Skeletal muscle satellite cell (primary cell): ENCODE data around the gene DGCR8.
A peak's percentile ranks its signal among the peaks of the same experiment; 100 is the strongest.

Source experiments
- H3K27me3 ChIP-seq: 2 replicates; pipeline ENCODE4 v1.7.0; 2013; ENCODE audit warnings: low read length; ENCODE audit not compliant: control insufficient read depth, insufficient read depth
- H3K36me3 ChIP-seq: 2 replicates; pipeline ENCODE4 v1.7.0; 2013; ENCODE audit warnings: mild to moderate bottlenecking, control low read depth, low read length; ENCODE audit not compliant: insufficient read depth
- H3K4me1 ChIP-seq: 2 replicates; pipeline ENCODE4 v1.7.0; 2013; ENCODE audit warnings: low read length; ENCODE audit not compliant: control insufficient read depth, insufficient read depth
- H3K4me2 ChIP-seq: 2 replicates; pipeline ENCODE4 v1.7.0; 2013; ENCODE audit warnings: mild to moderate bottlenecking, low read length
- H3K4me3 ChIP-seq: 2 replicates; pipeline ENCODE4 v1.7.0; 2013; ENCODE audit warnings: low read length
- H3K9ac ChIP-seq: 2 replicates; pipeline ENCODE4 v1.7.0; 2013; ENCODE audit warnings: mild to moderate bottlenecking, low read depth, low read length, moderate library complexity
- H3K9me3 ChIP-seq: replicated peaks from 2 replicates; pipeline ENCODE4 v1.7.0; 2013; ENCODE audit warnings: mild to moderate bottlenecking, control low read depth, low read length

The DGCR8 gene

DNA sequence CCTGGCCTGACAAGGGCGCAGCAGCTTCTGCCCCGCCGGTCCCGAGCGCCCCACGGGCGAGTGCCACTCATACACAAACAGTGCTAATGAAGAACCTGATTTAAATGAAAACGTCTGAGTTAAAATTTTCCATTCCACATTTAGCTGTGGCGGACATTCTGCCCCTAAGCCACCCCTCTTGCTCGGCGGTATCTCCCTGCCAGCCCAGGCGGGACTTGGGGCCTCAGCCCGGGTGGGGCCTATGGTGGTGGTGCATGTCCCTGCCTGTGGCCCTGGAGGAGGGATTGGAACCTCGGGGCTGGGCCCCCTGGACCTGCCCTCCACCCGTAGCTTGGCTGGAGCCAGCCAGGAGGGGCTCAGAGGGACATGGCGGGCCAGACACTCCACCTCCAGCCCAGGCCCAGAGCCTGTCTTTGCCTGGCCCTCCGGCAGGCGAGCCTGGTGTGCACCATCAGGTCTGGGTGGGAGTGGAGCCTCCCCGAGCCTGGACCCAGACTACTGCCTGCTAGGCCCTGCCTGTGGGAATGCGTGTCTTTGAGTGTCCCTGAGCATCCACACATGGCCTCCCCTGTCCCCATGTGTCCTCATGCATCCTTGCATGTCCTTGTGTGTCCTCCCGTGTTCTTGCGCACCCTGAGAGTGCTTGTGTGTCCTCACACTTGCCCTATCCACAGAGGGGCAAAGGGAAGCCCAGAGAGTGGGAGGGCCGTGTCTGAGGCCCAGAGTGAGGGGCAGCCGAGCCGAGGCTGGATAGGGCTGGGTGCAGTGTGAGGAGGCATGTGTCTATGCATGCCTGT, 56.0 kb downstream of the DGCR8 start:
- Histone ChIP-seq H3K4me1 (peaks cover 36% of the 10 kb centered on the region), H3K36me3 (peaks cover 9% of the 10 kb centered on the region), H3K9me3 (no peaks in the 10 kb centered on the region), H3K9ac (no peak overlapping the region), H3K4me3 (no peak overlapping the region), H3K27me3 (no peaks in the 10 kb centered on the region), H3K4me2 (no peak overlapping the region)

DNA sequence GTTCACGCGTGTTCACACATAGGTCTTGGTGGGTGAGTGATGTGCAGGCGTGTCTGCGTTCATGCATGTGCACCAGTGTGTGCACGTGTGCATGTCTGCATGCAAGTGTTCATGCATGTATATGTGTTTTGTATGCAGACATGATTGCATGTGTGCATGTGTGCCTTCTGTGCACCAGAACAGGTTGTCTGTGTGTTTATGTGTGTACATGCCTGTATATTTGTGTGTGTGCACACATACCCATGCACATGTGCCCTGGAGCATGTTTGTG, 56.5 kb downstream of the DGCR8 start:
- Histone ChIP-seq H3K4me1 (peaks cover 41% of the 10 kb centered on the region), H3K27me3 (no peaks in the 10 kb centered on the region), H3K4me2 (no peak overlapping the region), H3K4me3 (no peak overlapping the region), H3K9ac (no peak overlapping the region), H3K36me3 (peaks cover 12% of the 10 kb centered on the region), H3K9me3 (no peaks in the 10 kb centered on the region)

GRCh38 chr22:20137113-20137512, 57.1 kb downstream of the DGCR8 start:
- Histone ChIP-seq H3K9me3 (no peaks in the 10 kb centered on the region), H3K27me3 (no peaks in the 10 kb centered on the region), H3K4me3 (no peak overlapping the region), H3K4me1 (peaks cover 47% of the 10 kb centered on the region), H3K36me3 (peaks cover 12% of the 10 kb centered on the region), H3K4me2 (peak overlapping the region; percentile 62), H3K9ac (no peak overlapping the region)

- peaks cover 48% of the 10 kb centered on the region for H3K4me1 ChIP-seq
- H3K9ac ChIP-seq = no peak overlapping the region
Observed at GRCh38 chr22:20137671-20138416, 57.8 kb downstream of the DGCR8 start.

DNA sequence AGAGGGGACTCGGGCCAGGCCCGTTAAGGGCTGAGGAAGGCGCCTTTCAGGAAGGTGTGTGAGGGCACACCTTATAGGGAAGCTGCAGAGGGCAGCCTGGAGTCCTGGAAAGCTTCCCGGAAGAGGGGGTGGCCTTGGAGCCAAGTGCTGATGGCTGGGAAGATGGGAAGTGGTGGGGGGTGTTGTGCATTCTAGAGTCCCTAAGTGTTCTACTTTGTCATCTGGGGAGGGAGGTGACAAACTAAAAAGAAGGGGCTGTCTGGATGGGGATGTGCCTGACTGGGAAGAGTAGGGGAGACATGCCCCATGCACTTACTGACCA, 58.3 kb downstream of the DGCR8 start:
- H3K27me3 ChIP-seq = no peaks in the 10 kb centered on the region
- peaks cover 18% of the 10 kb centered on the region for H3K36me3 ChIP-seq
- no peak overlapping the region for H3K9ac ChIP-seq
- no peak overlapping the region for H3K4me3 ChIP-seq
- no peak overlapping the region for H3K4me2 ChIP-seq
- no peaks in the 10 kb centered on the region for H3K9me3 ChIP-seq
- peaks cover 43% of the 10 kb centered on the region for H3K4me1 ChIP-seq

More at GRCh38 chr22:20137671-20138416, 57.8 kb downstream of the DGCR8 start:
- Histone ChIP-seq H3K4me2 (peak overlapping the region; percentile 62), H3K4me3 (peak overlapping the region; percentile 32), H3K36me3 (peaks cover 17% of the 10 kb centered on the region), H3K27me3 (no peaks in the 10 kb centered on the region), H3K9me3 (no peaks in the 10 kb centered on the region)

DNA sequence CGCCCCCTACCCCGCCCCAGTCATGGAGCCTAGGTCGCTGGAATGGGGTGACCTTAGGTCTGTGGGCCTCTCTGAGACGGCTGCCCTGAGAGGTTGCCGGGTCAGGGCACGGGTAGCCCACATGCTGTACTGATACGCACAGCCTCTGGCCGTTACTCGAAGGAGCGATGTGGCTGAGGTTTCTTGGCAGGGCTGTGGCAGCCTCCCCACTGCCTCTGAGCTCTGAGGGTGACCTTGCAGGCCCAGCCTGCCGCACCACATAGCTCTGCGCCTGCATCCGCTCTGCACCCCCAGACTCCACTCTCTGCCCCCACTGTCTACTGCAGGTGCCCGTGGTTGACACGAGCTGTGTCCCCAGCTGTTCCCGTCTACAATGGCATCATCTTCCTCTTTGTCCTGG, 58.8 kb downstream of the DGCR8 start:
- Histone ChIP-seq H3K9ac (no peak overlapping the region), H3K4me1 (peaks cover 39% of the 10 kb centered on the region), H3K9me3 (no peaks in the 10 kb centered on the region), H3K27me3 (no peaks in the 10 kb centered on the region), H3K4me2 (no peak overlapping the region), H3K4me3 (no peak overlapping the region), H3K36me3 (peaks cover 18% of the 10 kb centered on the region)

DNA sequence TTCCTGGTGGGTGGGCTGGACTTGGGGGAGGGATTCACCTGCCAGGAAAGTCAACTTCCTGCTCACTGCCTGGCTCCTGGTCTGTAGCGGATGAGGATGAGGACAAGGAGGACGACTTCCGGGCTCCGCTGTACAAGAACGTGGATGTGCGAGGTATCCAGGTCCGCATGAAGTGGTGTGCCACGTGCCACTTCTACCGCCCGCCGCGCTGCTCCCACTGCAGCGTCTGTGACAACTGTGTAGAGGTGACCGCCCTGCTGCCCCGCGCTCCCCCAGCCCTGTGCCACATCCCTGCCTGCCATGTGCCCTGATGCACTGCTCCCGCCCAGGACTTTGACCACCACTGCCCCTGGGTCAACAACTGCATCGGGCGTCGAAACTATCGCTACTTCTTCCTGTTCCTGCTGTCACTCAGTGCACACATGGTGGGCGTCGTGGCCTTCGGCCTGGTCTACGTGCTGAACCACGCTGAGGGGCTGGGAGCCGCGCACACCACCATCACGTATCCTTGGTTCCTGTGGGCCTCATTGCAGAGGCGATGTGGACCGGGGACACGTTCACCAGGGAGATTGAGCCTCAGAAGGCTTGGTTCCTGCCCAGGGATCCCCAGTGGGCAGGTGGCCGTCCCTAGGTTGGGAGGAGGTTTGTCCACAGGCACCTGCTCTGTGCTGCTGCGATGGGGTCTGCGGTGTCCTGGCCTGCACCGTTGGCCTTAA, 59.5 kb downstream of the DGCR8 start:
- Histone ChIP-seq H3K9me3 (no peaks in the 10 kb centered on the region), H3K36me3 (peaks cover 18% of the 10 kb centered on the region), H3K4me3 (no peak overlapping the region), H3K4me2 (no peak overlapping the region), H3K27me3 (no peaks in the 10 kb centered on the region), H3K4me1 (peaks cover 39% of the 10 kb centered on the region), H3K9ac (no peak overlapping the region)

- peaks cover 39% of the 10 kb centered on the region for H3K4me1 ChIP-seq
- no peaks in the 10 kb centered on the region for H3K27me3 ChIP-seq
- H3K9ac ChIP-seq = no peak overlapping the region
- H3K4me2 ChIP-seq = no peak overlapping the region
- H3K36me3 ChIP-seq = peaks cover 18% of the 10 kb centered on the region
- no peak overlapping the region for H3K4me3 ChIP-seq
- H3K9me3 ChIP-seq = no peaks in the 10 kb centered on the region
Observed at GRCh38 chr22:20140107-20140445, 60.0 kb downstream of the DGCR8 start.

DNA sequence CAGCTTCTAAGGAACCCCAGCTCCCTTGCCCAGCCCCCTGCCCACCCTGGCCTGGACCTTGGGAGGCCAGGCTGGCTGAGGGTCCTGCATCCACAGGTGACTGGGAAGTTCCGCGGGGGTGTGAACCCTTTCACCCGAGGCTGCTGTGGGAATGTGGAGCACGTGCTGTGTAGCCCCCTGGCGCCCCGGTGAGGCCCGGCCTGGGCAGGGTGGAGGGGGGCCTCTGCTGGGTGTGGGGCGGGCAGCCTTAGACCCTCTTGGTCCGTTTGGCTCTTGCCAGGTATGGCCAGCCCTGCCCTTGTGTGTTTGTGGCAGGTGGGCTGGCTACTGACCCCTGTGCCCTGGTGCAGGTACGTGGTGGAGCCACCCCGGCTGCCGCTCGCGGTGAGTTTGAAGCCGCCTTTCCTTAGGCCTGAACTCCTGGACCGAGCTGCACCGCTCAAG, 60.5 kb downstream of the DGCR8 start:
- H3K27me3 ChIP-seq = no peaks in the 10 kb centered on the region
- peaks cover 39% of the 10 kb centered on the region for H3K4me1 ChIP-seq
- peaks cover 23% of the 10 kb centered on the region for H3K36me3 ChIP-seq
- H3K9me3 ChIP-seq = no peaks in the 10 kb centered on the region
- no peak overlapping the region for H3K4me3 ChIP-seq
- H3K9ac ChIP-seq = no peak overlapping the region
- H3K4me2 ChIP-seq = no peak overlapping the region

- H3K4me3 ChIP-seq = peak overlapping the region; percentile 31
- H3K4me1 ChIP-seq = peaks cover 41% of the 10 kb centered on the region
- H3K9me3 ChIP-seq = no peaks in the 10 kb centered on the region
- H3K9ac ChIP-seq = peak overlapping the region; percentile 62
- H3K36me3 ChIP-seq = peaks cover 26% of the 10 kb centered on the region
- H3K4me2 ChIP-seq = peak overlapping the region; percentile 64
- H3K27me3 ChIP-seq = no peaks in the 10 kb centered on the region
Observed at GRCh38 chr22:20141186-20142077, 61.4 kb downstream of the DGCR8 start.
